B cell (primary cell): ENCODE results near the gene DIABLO.

ENCODE experiments used
- CTCF ChIP-seq: fragments of 200-600 bp; IDR thresholded peaks from one replicate; pipeline ENCODE4 v1.8.0; 2022; ENCODE audit warnings: antibody characterized with exemption, mild to moderate bottlenecking
- EZH2 ChIP-seq: IDR thresholded peaks from 2 replicates; pipeline ENCODE4 v1.6.1; 2012; ENCODE audit warnings: borderline replicate concordance, low read depth, mild to moderate bottlenecking, moderate library complexity, low read length; ENCODE audit not compliant: insufficient read depth, poor library complexity, severe bottlenecking

GRCh38 chr12:122266230-122266901, 40.5 kb upstream of the DIABLO start, which contains the start of gene VPS33A:
- TF ChIP-seq CTCF (no peak), EZH2 (no peak)
